ENCODE data around the gene YWHAG.
"Not testable (repeated sequence)": the region's sequence is repeated elsewhere in the genome, so short reads cannot be mapped to it uniquely, and the experiment has no call there.

Gene YWHAG

GRCh38 chr7:76358481-76359110, at the start of gene YWHAG:
Gene YWHAG, minus strand, starts transcription at chr7:76358991. Its CDS starts 183 bp downstream, at chr7:76358808.
- DNase-seq: peak; percentile 85 to 92

- DNase-seq: no peak
Measured at GRCh38 chr7:76408121-76408560, 49.4 kb upstream of the YWHAG start.

- DNase-seq: no peak
Measured at GRCh38 chr7:76407718-76408117, 48.9 kb upstream of the YWHAG start.

GRCh38 chr7:76405738-76406137, 46.9 kb upstream of the YWHAG start:
- no peak for DNase-seq

- no peak for DNase-seq
Measured at GRCh38 chr7:76403780-76404494, 45.1 kb upstream of the YWHAG start.

GRCh38 chr7:76403097-76403496, 44.3 kb upstream of the YWHAG start:
- not testable (repeated sequence) for DNase-seq

- no peak for DNase-seq
Measured at GRCh38 chr7:76400248-76400647, 41.5 kb upstream of the YWHAG start.

GRCh38 chr7:76397409-76398183, 38.8 kb upstream of the YWHAG start:
- peak; percentile 84 for DNase-seq

- no peak for DNase-seq
Measured at GRCh38 chr7:76396864-76397263, 38.1 kb upstream of the YWHAG start.

- DNase-seq: no peak
Measured at GRCh38 chr7:76395965-76396726, 37.4 kb upstream of the YWHAG start.

GRCh38 chr7:76395605-76395964, 36.8 kb upstream of the YWHAG start:
- not testable (repeated sequence) for DNase-seq

- no peak for DNase-seq
Measured at GRCh38 chr7:76394957-76395356, 36.2 kb upstream of the YWHAG start.

- DNase-seq: peak; percentile 87 to 91
Measured at GRCh38 chr7:76393116-76394031, 34.6 kb upstream of the YWHAG start.

- no peak for DNase-seq
Measured at GRCh38 chr7:76392531-76393115, 33.8 kb upstream of the YWHAG start.

- no peak for DNase-seq
Measured at GRCh38 chr7:76390092-76390491, 31.3 kb upstream of the YWHAG start.

- not testable (repeated sequence) for DNase-seq
Measured at GRCh38 chr7:76387789-76388188, 29.0 kb upstream of the YWHAG start.

- DNase-seq: no peak
Measured at GRCh38 chr7:76386691-76387260, 28.0 kb upstream of the YWHAG start.

- DNase-seq: no peak
Measured at GRCh38 chr7:76383089-76383944, 24.5 kb upstream of the YWHAG start.

- no peak for DNase-seq
Measured at GRCh38 chr7:76381814-76382213, 23.0 kb upstream of the YWHAG start.

GRCh38 chr7:76380623-76380966, 21.8 kb upstream of the YWHAG start:
- DNase-seq: no peak
